Vagina (tissue), 2 donors: ENCODE results near the gene BRDT.

Experiments
- CTCF ChIP-seq, 3 experiments: fragments of 450-650 bp in 2 of 3; fragments of 200-600 bp in 1 of 3; sonication (generic) in 1 of 3; IDR thresholded peaks; one replicate each; pipeline ENCODE4 v1.5.1; 2017 to 2019; ENCODE audit warnings: antibody characterized with exemption in 3 of 3, mild to moderate bottlenecking in 2 of 3, moderate library complexity in 2 of 3
- POLR2A ChIP-seq, 2 donors: fragments of 450-650 bp; IDR thresholded peaks; one replicate each; pipeline ENCODE4 v1.6.1; 2017; ENCODE audit warnings: antibody characterized with exemption in 2 of 2, mild to moderate bottlenecking in 2 of 2, moderate library complexity in 2 of 2
- POLR2AphosphoS5 ChIP-seq, 2 donors: sonication (generic); formaldehyde crosslinking; IDR thresholded peaks; one replicate each; pipeline ENCODE4 v1.9.0; 2017; ENCODE audit warnings: antibody characterized with exemption in 2 of 2, mild to moderate bottlenecking in 2 of 2, low read depth in 1 of 2; ENCODE audit not compliant: insufficient read depth in 1 of 2

GRCh38 chr1:91924146-91924545 lies 25.1 kb upstream of the BRDT start:
- TF ChIP-seq CTCF (IDR thresholded peaks at IDR 0.05) (no peak), POLR2AphosphoS5 (IDR thresholded peaks at IDR 0.05; ENCODE audit: insufficient read depth in 1 of 2, low read depth in 1 of 2) (peak in 1 of 2 donors; percentile 26), POLR2A (IDR thresholded peaks at IDR 0.05) (no peak)
